HL-60 (cell line): Measurements from ENCODE around the gene CYP2D6.
"Not testable (repeated sequence)": the region's sequence is repeated elsewhere in the genome, so short reads cannot be mapped to it uniquely, and the experiment has no call there.

ENCODE experiments used
- DNase-seq, 2 experiments: peaks; one replicate each; pipeline ENCODE4 v3.0.0-alpha.2; 2010 to 2020; ENCODE audit warnings: low read depth in 1 of 2, low spot score in 1 of 2
- H3K27ac ChIP-seq: fragments of 250-450 bp; sonication (Bioruptor Pico); replicated peaks from 2 replicates; pipeline ENCODE4 v1.5.1; 2020; ENCODE audit warnings: mild to moderate bottlenecking, moderate library complexity
- H3K27me3 ChIP-seq: fragments of 250-450 bp; sonication (Bioruptor Pico); 2 replicates; pipeline ENCODE4 v1.5.1; 2021; ENCODE audit warnings: mild to moderate bottlenecking, moderate library complexity; ENCODE audit not compliant: insufficient read depth, poor library complexity, severe bottlenecking
- H3K4me3 ChIP-seq: replicated peaks from 2 replicates; pipeline ENCODE4 v1.5.1; 2011; ENCODE audit warnings: mild to moderate bottlenecking, control low read depth, low read length; ENCODE audit not compliant: insufficient read depth
- GABPA ChIP-seq: IDR thresholded peaks from 2 replicates; pipeline ENCODE4 v1.6.1; 2012; ENCODE audit warnings: low read depth
- POLR2AphosphoS5 ChIP-seq: IDR thresholded peaks from 2 replicates; pipeline ENCODE4 v1.6.1; 2012; ENCODE audit warnings: low read depth
- REST ChIP-seq: IDR thresholded peaks from 2 replicates; pipeline ENCODE4 v1.6.1; 2012; ENCODE audit warnings: low read depth; ENCODE audit not compliant: insufficient replicate concordance
- SPI1 ChIP-seq: IDR thresholded peaks from 2 replicates; pipeline ENCODE4 v1.6.1; 2012; ENCODE audit warnings: low read depth, mild to moderate bottlenecking, borderline replicate concordance
- TF ChIP-seq, protein P1 (sequence below): IDR thresholded peaks from one replicate; pipeline ENCODE4 v1.5.1; 2011; ENCODE audit warnings: low read length, control low read depth, inconsistent platforms; ENCODE audit not compliant: insufficient read depth

CYP2D6 gene

GRCh38 chr22:42141307-42142057 is 10.9 kb upstream of the CYP2D6 start:
- H3K4me3 ChIP-seq, H3K27me3 ChIP-seq, DNase-seq, H3K27ac ChIP-seq: not testable (repeated sequence)

DNA sequence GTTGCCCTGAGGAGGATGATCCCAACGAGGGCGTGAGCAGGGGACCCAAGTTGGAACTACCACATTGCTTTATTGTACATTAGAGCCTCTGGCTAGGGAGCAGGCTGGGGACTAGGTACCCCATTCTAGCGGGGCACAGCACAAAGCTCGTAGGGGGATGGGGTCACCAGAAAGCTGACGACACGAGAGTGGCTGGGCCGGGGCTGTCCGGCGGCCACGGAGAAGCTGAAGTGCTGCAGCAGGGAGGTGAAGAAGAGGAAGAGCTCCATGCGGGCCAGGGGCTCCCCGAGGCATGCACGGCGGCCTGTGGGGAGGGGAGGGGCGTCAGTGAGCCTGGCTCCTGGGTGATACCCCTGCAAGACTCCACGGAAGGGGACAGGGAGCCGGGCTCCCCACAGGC is 9.5 kb upstream of the CYP2D6 start:
- H3K27me3 ChIP-seq, H3K4me3 ChIP-seq, DNase-seq, H3K27ac ChIP-seq: not testable (repeated sequence)

DNA sequence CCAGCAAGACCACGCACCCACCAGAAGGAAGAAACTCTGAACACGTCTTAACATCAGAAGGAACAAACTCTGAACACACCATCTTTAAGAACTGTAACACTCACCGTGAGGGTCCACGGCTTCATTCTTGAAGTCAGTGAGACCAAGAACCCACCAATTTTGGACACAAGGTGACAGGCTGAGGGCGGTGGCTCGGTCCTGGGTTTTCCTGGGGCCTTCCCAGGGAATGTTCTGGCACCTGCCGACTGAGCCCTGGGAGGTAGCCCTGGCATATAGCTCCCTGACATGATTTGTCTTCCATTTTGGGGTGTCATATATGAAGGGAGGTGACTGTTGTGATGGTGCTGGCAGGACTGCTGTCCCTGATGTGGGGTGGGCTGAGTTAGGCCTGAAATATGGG is 8.9 kb upstream of the CYP2D6 start:
- not testable (repeated sequence) for H3K27ac ChIP-seq, H3K4me3 ChIP-seq, H3K27me3 ChIP-seq, DNase-seq

DNA sequence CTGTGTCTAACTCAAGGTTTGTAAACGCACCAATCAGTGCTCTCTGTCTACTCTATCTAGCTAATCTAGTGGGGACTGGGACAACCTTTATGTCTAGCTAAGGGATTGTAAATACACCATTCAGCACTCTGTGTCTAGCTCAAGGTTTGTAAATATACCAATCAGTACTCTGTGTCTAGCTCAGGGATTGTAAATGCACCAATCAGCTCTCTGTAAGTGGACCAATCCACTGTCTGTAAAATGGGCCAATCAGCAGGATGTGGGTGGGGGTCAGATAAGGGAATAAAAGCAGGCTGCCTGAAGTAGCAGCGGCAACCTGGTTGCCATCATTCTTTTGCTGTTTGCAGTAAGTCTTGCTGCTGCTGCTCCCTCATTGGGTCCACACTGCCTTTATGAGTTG is 8.4 kb upstream of the CYP2D6 start:
- no peak overlapping the region for H3K4me3 ChIP-seq
- TF ChIP-seq POLR2AphosphoS5 = no peak
- TF ChIP-seq, protein P1, sequence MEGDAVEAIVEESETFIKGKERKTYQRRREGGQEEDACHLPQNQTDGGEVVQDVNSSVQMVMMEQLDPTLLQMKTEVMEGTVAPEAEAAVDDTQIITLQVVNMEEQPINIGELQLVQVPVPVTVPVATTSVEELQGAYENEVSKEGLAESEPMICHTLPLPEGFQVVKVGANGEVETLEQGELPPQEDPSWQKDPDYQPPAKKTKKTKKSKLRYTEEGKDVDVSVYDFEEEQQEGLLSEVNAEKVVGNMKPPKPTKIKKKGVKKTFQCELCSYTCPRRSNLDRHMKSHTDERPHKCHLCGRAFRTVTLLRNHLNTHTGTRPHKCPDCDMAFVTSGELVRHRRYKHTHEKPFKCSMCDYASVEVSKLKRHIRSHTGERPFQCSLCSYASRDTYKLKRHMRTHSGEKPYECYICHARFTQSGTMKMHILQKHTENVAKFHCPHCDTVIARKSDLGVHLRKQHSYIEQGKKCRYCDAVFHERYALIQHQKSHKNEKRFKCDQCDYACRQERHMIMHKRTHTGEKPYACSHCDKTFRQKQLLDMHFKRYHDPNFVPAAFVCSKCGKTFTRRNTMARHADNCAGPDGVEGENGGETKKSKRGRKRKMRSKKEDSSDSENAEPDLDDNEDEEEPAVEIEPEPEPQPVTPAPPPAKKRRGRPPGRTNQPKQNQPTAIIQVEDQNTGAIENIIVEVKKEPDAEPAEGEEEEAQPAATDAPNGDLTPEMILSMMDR = no peak
- no peak for TF ChIP-seq REST
- TF ChIP-seq SPI1 = no peak
- no peak for TF ChIP-seq GABPA
- H3K27ac ChIP-seq = no peak overlapping the region
- H3K27me3 ChIP-seq = no peaks in the 10 kb centered on the region
- DNase-seq = no peak

DNA sequence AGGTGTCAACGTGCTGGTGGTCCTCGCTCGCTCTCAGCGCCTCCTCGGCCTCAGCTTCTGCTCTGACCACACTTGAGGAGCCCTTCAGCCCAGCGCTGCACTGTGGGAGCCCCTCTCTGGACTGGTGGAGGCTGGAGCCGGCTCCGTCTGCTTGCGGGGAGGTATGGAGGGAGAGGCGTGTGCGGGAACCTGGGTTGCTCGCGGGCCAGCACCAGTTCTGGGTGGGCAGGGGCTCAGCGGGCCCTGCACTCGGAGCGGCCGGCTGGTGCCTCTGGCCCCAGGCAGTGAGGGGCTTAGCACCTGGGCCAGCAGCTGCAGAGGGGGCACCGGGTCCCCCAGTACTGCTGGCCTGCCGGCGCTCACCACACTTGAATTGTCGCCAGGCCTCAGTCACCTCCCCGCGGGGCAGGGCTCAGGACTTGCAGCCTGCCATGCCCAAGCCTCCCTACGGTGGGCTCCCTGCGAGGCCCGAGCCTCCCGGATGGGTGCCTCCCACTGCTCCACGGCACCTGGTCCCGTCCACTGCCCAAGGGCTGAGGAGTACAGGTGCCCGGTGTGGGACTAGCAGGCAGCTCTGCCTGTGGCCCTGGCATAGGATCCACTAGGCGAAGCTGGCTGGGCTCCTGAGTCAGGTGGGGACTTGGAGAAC is 7.6 kb upstream of the CYP2D6 start:
- no peak for DNase-seq
- Histone ChIP-seq H3K4me3 (no peak overlapping the region), H3K27ac (no peak overlapping the region), H3K27me3 (no peaks in the 10 kb centered on the region)
- TF ChIP-seq SPI1 (no peak), GABPA (no peak), POLR2AphosphoS5 (no peak), REST (no peak)
- TF ChIP-seq, protein P1 = no peak

- not testable (repeated sequence) for DNase-seq, H3K27me3 ChIP-seq, H3K4me3 ChIP-seq, H3K27ac ChIP-seq
These were observed 5.1 kb upstream of the CYP2D6 start for GRCh38 chr22:42135688-42136087.
